Activated B cell treated with CpG ODN at 0.5 μM for 24 hours (primary cell): ENCODE measurements around the gene SMIM41. TPM values are rescaled to one million over a fixed set of nuclear protein-coding genes. Genes with fewer than 3 reads are reported as not detected.

Experiments
- ATAC-seq: fragments of 200-7000 bp; cut with Tn5 transposase; one replicate; pipeline ENCODE4 v1.10.0; 2021; ENCODE audit warnings: low read depth, mild to moderate bottlenecking, moderate library complexity
- CTCF ChIA-PET: fragments of 350-600 bp; sonication (Branson Sonifier 250); formaldehyde crosslinking; loops from one replicate; lab custom pipeline; 2021; ENCODE audit warnings: antibody characterized with exemption; lab: Charles Lee
- POLR2A ChIA-PET: fragments of 350-600 bp; sonication (Branson Sonifier 250); formaldehyde crosslinking; loops from one replicate; lab custom pipeline; 2021; ENCODE audit warnings: antibody characterized with exemption; lab: Charles Lee
- DNase-seq: peaks from one replicate; pipeline ENCODE4 v3.0.0; 2022
- H3K27ac Mint-ChIP-seq: one replicate; pipeline ENCODE4 v1.8.0; 2020; ENCODE audit warnings: mixed read lengths
- H3K27me3 Mint-ChIP-seq: one replicate; pipeline ENCODE4 v1.8.0; 2021; ENCODE audit warnings: mixed read lengths
- H3K36me3 Mint-ChIP-seq: one replicate; pipeline ENCODE4 v1.8.0; 2021; ENCODE audit warnings: low read depth, mixed read lengths
- H3K4me1 Mint-ChIP-seq: one replicate; pipeline ENCODE4 v1.8.0; 2021; ENCODE audit warnings: mixed read lengths
- H3K4me3 Mint-ChIP-seq: one replicate; pipeline ENCODE4 v1.8.0; 2020; ENCODE audit warnings: mild to moderate bottlenecking, mixed read lengths
- H3K9me3 Mint-ChIP-seq: one replicate; pipeline ENCODE4 v1.8.0; 2020; ENCODE audit warnings: mixed read lengths
- CTCF ChIP-seq: fragments of 200-600 bp; IDR thresholded peaks from one replicate; pipeline ENCODE4 v1.8.0; 2022; ENCODE audit warnings: antibody characterized with exemption, mild to moderate bottlenecking
- intact Hi-C: fragments of 100-400 bp; cut with micrococcal nuclease; formaldehyde crosslinking; loops from one replicate; pipeline ENCODE4 v1.15.1; 2024
- total RNA-seq: library from RNA; stranded (reverse); gene quantifications from 2 replicates; pipeline ENCODE4 v1.2.3, GENCODE V29; 2022

The SMIM41 gene
- total RNA-seq, 1 donor from 2014 or later: not detected

GRCh38 chr12:52035190-52035589 lies 44.3 kb upstream of the SMIM41 start:
- ChIA-PET POLR2A (interaction anchor here (1.1 to 5.0 kb wide), 2 partner anchors 16 to 28 kb away, joined by 5 to 94 read pairs; partner anchors contain the start of genes NR4A1 and TAMALIN), CTCF (no interaction called here)
- H3K36me3 Mint-ChIP-seq: no peaks in the 10 kb centered on the region
- H3K27me3 Mint-ChIP-seq: no peaks in the 10 kb centered on the region
- no peak for DNase-seq
- peaks cover 65% of the 10 kb centered on the region for H3K4me1 Mint-ChIP-seq
- intact Hi-C loops: no loop called here
- no peaks in the 10 kb centered on the region for H3K9me3 Mint-ChIP-seq
- no peak overlapping the region for H3K27ac Mint-ChIP-seq
- ATAC-seq: no peak
- H3K4me3 Mint-ChIP-seq: no peak overlapping the region
- TF ChIP-seq CTCF: no peak

GRCh38 chr12:52035926-52036325 lies 43.6 kb upstream of the SMIM41 start:
- Mint-ChIP-seq H3K36me3 (no peaks in the 10 kb centered on the region), H3K27me3 (no peaks in the 10 kb centered on the region), H3K27ac (peak overlapping the region; percentile 64), H3K4me1 (peaks cover 72% of the 10 kb centered on the region), H3K4me3 (peak overlapping the region; percentile 76), H3K9me3 (no peaks in the 10 kb centered on the region)
- no peak for TF ChIP-seq CTCF
- DNase-seq (no peak), ATAC-seq (no peak)
- intact Hi-C loops: no loop called here
- POLR2A ChIA-PET: interaction anchor here (0.8 to 6.6 kb wide), 6 partner anchors 15 to 83 kb away, joined by 3 to 94 read pairs (median 6); partner anchors contain the start of genes ATG101 and NR4A1
- CTCF ChIA-PET: interaction anchor here (1.7 to 4.5 kb wide), 2 partner anchors 10 to 13 kb away, joined by 6 to 31 read pairs; no protein-coding TSS in a partner anchor

GRCh38 chr12:52036587-52037171 lies 42.8 kb upstream of the SMIM41 start:
- Mint-ChIP-seq H3K4me1 (peaks cover 77% of the 10 kb centered on the region), H3K36me3 (no peaks in the 10 kb centered on the region), H3K27ac (peak overlapping the region; percentile 64), H3K9me3 (no peaks in the 10 kb centered on the region), H3K4me3 (peak overlapping the region; percentile 76), H3K27me3 (no peaks in the 10 kb centered on the region)
- TF ChIP-seq CTCF: no peak
- ATAC-seq (peak; percentile 42), DNase-seq (peak; percentile 85)
- intact Hi-C loops: no loop called here
- ChIA-PET CTCF (interaction anchor here (1.7 to 4.5 kb wide), 2 partner anchors 11 to 14 kb away, joined by 6 to 31 read pairs; no protein-coding TSS in a partner anchor), POLR2A (interaction anchor here (0.6 to 6.6 kb wide), 10 partner anchors 9 to 82 kb away, joined by 3 to 94 read pairs (median 5); partner anchors contain the start of genes ATG101, NR4A1 and TAMALIN)

- intact Hi-C loops: no loop called here
- TF ChIP-seq CTCF: no peak
- H3K27ac Mint-ChIP-seq: peak overlapping the region; percentile 46
- DNase-seq (peak; percentile 54), ATAC-seq (peak; percentile 7)
- POLR2A ChIA-PET: interaction anchor here (0.6 to 6.6 kb wide), 10 partner anchors 8 to 81 kb away, joined by 3 to 94 read pairs (median 5); partner anchors contain the start of genes ATG101, NR4A1 and TAMALIN
- H3K9me3 Mint-ChIP-seq: no peaks in the 10 kb centered on the region
- no peaks in the 10 kb centered on the region for H3K27me3 Mint-ChIP-seq
- peaks cover 78% of the 10 kb centered on the region for H3K4me1 Mint-ChIP-seq
- CTCF ChIA-PET: interaction anchor here (1.5 to 4.5 kb wide), 4 partner anchors 8 to 79 kb away, joined by 3 to 31 read pairs (median 5); no protein-coding TSS in a partner anchor
- H3K36me3 Mint-ChIP-seq: peaks cover 4% of the 10 kb centered on the region
- peak overlapping the region; percentile 81 for H3K4me3 Mint-ChIP-seq
Observed at GRCh38 chr12:52037248-52037861, 42.1 kb upstream of the SMIM41 start.

- peaks cover 78% of the 10 kb centered on the region for H3K4me1 Mint-ChIP-seq
- H3K9me3 Mint-ChIP-seq: no peaks in the 10 kb centered on the region
- H3K4me3 Mint-ChIP-seq: peak overlapping the region; percentile 81
- H3K27ac Mint-ChIP-seq: peak overlapping the region; percentile 26
- DNase-seq (no peak), ATAC-seq (no peak)
- ChIA-PET CTCF (interaction anchor here (1.5 to 4.5 kb wide), 3 partner anchors 9 to 78 kb away, joined by 3 to 31 read pairs (median 4); no protein-coding TSS in a partner anchor), POLR2A (interaction anchor here (0.6 to 6.6 kb wide), 7 partner anchors 10 to 1463 kb away, joined by 3 to 94 read pairs (median 4); partner anchors contain the start of genes ATG101, NR4A1 and TAMALIN)
- no peaks in the 10 kb centered on the region for H3K27me3 Mint-ChIP-seq
- intact Hi-C loops: no loop called here
- TF ChIP-seq CTCF: no peak
- peaks cover 6% of the 10 kb centered on the region for H3K36me3 Mint-ChIP-seq
Observed at GRCh38 chr12:52038447-52038846, 41.1 kb upstream of the SMIM41 start.
